BLaER1 treated with 17β-estradiol and CSF1 and Interleukin-3, amounts not matched to agents 10 nM and 100 nM (cell line): ENCODE measurements around the gene EEF1G.
A peak's percentile ranks its signal among the peaks of the same experiment; 100 is the strongest.
"Not testable (repeated sequence)": the region's sequence is repeated elsewhere in the genome, so short reads cannot be mapped to it uniquely, and the experiment has no call there.

ENCODE experiments used
- H3K27ac ChIP-seq, 11 experiments: shearing (Covaris generic); formaldehyde crosslinking; 2 replicates each; pipeline ENCODE4 v1.8.1; 2022
- H3K27me3 ChIP-seq, 11 experiments: shearing (Covaris generic); formaldehyde crosslinking; 2 replicates each; pipeline ENCODE4 v1.8.1; 2022
- H3K36me3 ChIP-seq, 11 experiments: shearing (Covaris generic); formaldehyde crosslinking; 2 replicates each; pipeline ENCODE4 v1.8.1; 2022
- H3K4me1 ChIP-seq, 10 experiments: shearing (Covaris generic); formaldehyde crosslinking; 2 replicates each; pipeline ENCODE4 v1.8.1; 2022
- H3K4me2 ChIP-seq, 11 experiments: shearing (Covaris generic); formaldehyde crosslinking; 2 replicates each; pipeline ENCODE4 v1.8.1; 2022
- H3K4me3 ChIP-seq, 10 experiments: shearing (Covaris generic); formaldehyde crosslinking; 2 replicates each; pipeline ENCODE4 v1.8.1; 2022
- H3K9ac ChIP-seq, 11 experiments: shearing (Covaris generic); formaldehyde crosslinking; 2 replicates each; pipeline ENCODE4 v1.8.1; 2022
- H3K9me3 ChIP-seq, 11 experiments: shearing (Covaris generic); formaldehyde crosslinking; replicated peaks in 1 of 11; 2 replicates each; pipeline ENCODE4 v1.8.1; 2022
- H4K20me1 ChIP-seq, 11 experiments: shearing (Covaris generic); formaldehyde crosslinking; 2 replicates each; pipeline ENCODE4 v1.8.1; 2022
- Cebpa-rat ChIP-seq, 11 experiments: shearing (Covaris generic); IDR thresholded peaks; 2 replicates each; pipeline ENCODE4 v1.8.1; 2022

The EEF1G gene, protein sequence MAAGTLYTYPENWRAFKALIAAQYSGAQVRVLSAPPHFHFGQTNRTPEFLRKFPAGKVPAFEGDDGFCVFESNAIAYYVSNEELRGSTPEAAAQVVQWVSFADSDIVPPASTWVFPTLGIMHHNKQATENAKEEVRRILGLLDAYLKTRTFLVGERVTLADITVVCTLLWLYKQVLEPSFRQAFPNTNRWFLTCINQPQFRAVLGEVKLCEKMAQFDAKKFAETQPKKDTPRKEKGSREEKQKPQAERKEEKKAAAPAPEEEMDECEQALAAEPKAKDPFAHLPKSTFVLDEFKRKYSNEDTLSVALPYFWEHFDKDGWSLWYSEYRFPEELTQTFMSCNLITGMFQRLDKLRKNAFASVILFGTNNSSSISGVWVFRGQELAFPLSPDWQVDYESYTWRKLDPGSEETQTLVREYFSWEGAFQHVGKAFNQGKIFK

DNA sequence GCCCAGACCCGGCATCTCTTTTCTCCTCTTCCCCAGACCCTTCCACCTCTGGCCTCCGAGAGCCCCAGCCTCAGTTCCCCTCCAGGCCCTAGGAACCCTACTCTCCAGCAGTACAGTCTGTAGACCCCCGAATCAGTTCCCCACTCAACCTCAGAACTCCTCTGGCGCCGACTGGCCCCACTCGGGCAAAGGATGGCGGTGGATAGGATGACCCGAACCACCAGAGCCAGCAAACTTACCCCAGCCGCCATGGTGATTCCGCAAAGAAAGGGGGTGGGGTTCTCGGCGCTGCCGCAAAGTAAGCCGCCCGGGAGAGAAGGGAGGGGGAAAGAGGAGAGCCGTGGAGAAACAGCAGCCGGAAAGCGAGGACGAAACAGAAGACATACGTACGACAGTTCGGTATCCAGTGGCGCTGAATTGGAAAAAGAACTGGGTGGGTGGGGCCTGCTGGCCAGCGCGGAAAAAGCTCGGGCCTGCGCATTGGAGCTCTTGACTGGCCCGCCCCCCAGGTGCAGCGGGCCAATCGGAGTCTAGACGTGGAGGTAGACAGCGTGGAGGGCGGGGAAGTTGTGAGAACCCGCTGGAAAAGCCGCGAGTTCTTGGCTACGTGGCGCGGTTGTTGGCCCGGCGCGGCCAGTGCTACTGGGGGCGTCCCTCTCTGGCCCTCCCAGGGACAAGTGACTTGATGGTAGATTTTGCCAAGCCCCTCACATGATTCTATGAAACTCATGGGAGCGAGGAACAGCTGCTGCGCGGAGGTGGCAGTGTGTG lies at the start of gene EEF1G:
Gene EEF1G (minus strand): TSS at position 300 of the 771 bp plus-strand sequence. CDS start 49 bp downstream, at position 251.
- Histone ChIP-seq H3K27me3 (no peaks in the 10 kb centered on the region), H3K9me3 (no peaks in the 10 kb centered on the region), H3K4me1 (peaks cover 44 to 72% (median 58%) of the 10 kb centered on the region in 10 experiments), H3K36me3 (peaks cover 69 to 82% (median 75%) of the 10 kb centered on the region in 11 experiments), H4K20me1 (peaks cover 37 to 47% (median 42%) of the 10 kb centered on the region in 11 experiments; a peak in 21 of 22 replicates), H3K9ac (peak within 1 kb of the TSS; percentile 92 to 98 (median 95)), H3K4me3 (peak within 1 kb of the TSS; percentile 82 to 100 (median 94)), H3K27ac (peak within 1 kb of the TSS; percentile 80 to 94 (median 90)), H3K4me2 (peak within 1 kb of the TSS; percentile 92 to 99 (median 97))
- TF ChIP-seq Cebpa-rat (IDR thresholded peaks at IDR 0.05): no peak

DNA sequence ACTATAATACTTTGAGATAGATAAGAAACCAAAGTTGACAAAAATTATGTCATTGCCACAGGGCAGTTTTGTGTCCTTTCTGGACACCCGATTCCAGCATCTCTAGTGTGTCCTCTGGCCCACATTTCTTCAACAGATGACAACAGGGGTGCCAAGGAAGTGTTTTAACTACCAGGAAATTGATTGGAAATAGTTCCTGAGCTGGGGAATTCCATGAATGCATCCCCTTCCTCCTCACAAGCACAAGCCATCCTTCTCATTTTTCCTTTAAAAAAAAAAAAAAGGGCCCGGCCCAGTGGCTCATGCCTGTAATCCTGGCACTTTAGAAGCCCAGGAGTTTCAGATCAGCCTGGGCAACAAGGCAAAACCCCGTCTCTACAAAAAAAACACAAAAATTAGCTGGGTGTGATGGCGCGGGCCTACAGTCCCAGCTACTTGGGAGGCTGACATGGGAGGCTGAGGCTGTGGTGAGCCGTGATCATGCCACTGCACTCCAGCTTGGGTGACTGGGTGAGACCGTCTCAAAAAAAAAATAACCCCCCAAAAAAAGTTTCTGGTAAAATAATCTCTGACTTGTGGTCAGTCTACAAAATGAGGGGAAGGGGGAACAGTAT lies 48.9 kb upstream of the EEF1G start:
- Histone ChIP-seq H3K36me3 (peaks cover 24 to 54% (median 36%) of the 10 kb centered on the region in 11 experiments), H4K20me1 (peaks cover 0 to 15% (median 0%) of the 10 kb centered on the region in 11 experiments; a peak in 2 of 22 replicates), H3K27ac (peak overlapping the region; percentile 61 to 92 (median 85)), H3K27me3 (no peaks in the 10 kb centered on the region), H3K9me3 (no peaks in the 10 kb centered on the region), H3K4me1 (peaks cover 52 to 68% (median 63%) of the 10 kb centered on the region in 10 experiments), H3K4me3 (peak overlapping the region in 4 of 10 experiments; percentile 78 to 89 (median 79); a peak in 5 of 20 replicates), H3K9ac (peak overlapping the region; percentile 23 to 95 (median 86); a peak in 20 of 22 replicates), H3K4me2 (peak overlapping the region; percentile 58 to 98 (median 92))
- peak in 1 of 11 experiments; percentile 4; a peak in 1 of 22 replicates for TF ChIP-seq Cebpa-rat (IDR thresholded peaks at IDR 0.05)

DNA sequence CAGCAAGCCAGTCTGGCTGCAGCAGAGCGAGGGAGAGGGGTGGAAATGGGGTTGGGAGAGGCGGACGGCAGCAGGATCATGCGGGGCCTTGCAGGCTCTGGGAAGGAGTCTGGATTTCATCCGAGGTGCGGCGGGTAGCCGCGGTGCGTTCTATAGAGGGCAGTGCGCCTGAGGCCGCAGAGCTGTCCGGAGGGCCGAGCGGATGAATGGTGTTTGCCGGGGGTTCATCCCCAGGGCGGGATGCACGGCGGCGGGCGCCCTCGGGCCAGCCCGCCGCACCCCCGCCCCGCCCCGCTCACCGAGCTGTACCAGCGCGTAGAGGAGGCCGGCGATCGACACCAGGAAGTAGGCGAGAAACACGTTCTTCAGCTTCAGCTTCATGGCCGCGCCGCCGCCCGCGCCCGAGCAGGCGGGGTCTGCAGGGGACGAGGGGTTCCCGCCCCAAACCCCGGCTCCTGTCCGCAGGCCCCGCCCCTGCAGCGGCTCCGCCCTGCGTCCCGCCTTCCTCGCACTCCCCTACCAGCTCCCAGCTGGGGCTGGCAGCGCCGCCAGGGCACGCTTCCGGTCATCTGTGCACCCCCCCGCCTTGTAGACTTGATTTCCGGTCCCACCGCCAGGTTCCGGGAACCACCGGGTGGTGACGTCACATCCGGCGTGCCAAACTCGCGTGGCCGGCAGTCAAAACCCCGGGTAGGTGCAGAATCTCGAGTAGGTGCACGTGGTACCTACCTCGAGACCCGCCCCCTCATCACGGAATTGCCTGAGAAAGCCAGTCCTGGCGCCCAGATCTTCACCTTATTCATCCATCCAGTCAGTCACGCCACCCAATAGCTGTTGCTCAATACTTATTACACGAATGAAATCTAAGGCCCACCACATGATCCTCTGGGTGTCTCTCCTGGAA lies 48.1 kb upstream of the EEF1G start, which contains the start of gene B3GAT3:
Gene B3GAT3 (minus strand): TSS at position 420 of the 904 bp plus-strand sequence. CDS start 39 bp downstream, at position 381.
- H3K4me3 ChIP-seq: peak within 1 kb of the TSS; percentile 68 to 89 (median 79)
- TF ChIP-seq Cebpa-rat (IDR thresholded peaks at IDR 0.05): peak in 9 of 11 experiments; percentile 13 to 81 (median 58); a peak in 9 of 22 replicates
- peaks cover 0 to 10% (median 0%) of the 10 kb centered on the region in 11 experiments; a peak in 2 of 22 replicates for H4K20me1 ChIP-seq
- peaks cover 52 to 68% (median 62%) of the 10 kb centered on the region in 10 experiments for H3K4me1 ChIP-seq
- peak within 1 kb of the TSS; percentile 76 to 98 (median 93) for H3K4me2 ChIP-seq
- H3K27me3 ChIP-seq: no peaks in the 10 kb centered on the region
- H3K27ac ChIP-seq: peak within 1 kb of the TSS; percentile 61 to 92 (median 85)
- no peaks in the 10 kb centered on the region for H3K9me3 ChIP-seq
- H3K36me3 ChIP-seq: peaks cover 24 to 54% (median 35%) of the 10 kb centered on the region in 11 experiments
- peak within 1 kb of the TSS; percentile 79 to 95 (median 86) for H3K9ac ChIP-seq

DNA sequence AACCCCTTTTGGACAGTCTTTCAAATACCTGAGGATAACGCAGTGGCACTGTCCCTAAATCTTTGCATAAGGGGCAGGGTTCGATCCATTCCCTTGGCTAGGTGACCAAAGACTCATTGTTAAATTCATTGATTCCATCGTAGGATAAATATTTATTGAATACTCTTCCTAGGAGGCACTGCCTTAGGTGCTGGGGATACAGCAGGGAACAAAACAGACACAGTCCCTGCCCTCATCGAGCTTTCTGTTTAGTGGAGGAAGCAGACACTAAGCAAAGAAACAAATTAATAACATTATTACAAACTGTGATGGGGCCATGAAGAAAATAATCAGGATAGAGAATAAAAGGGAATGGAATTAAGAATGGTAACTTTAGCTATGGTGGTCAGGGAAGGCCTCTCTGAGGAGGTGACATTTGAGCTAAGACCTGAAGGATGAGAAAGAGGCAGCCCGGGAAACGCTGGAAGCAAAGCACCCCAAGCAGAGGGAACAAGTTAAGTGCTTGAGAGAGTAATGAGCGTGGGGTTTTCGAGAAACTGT lies 47.4 kb upstream of the EEF1G start:
- peak overlapping the region; percentile 79 to 95 (median 86) for H3K9ac ChIP-seq
- H3K4me3 ChIP-seq: peak overlapping the region; percentile 68 to 89 (median 79)
- H4K20me1 ChIP-seq: 0 out of 22 replicates have a peak, but pooled peaks cover 0 to 10% (median 0%) of the 10 kb centered on the region in 11 experiments
- peak overlapping the region; percentile 59 to 92 (median 85); a peak in 21 of 22 replicates for H3K27ac ChIP-seq
- TF ChIP-seq Cebpa-rat (IDR thresholded peaks at IDR 0.05): no peak
- peak overlapping the region; percentile 76 to 98 (median 93) for H3K4me2 ChIP-seq
- H3K9me3 ChIP-seq: no peaks in the 10 kb centered on the region
- peaks cover 48 to 67% (median 56%) of the 10 kb centered on the region in 10 experiments for H3K4me1 ChIP-seq
- no peaks in the 10 kb centered on the region for H3K27me3 ChIP-seq
- peaks cover 24 to 54% (median 35%) of the 10 kb centered on the region in 11 experiments for H3K36me3 ChIP-seq

DNA sequence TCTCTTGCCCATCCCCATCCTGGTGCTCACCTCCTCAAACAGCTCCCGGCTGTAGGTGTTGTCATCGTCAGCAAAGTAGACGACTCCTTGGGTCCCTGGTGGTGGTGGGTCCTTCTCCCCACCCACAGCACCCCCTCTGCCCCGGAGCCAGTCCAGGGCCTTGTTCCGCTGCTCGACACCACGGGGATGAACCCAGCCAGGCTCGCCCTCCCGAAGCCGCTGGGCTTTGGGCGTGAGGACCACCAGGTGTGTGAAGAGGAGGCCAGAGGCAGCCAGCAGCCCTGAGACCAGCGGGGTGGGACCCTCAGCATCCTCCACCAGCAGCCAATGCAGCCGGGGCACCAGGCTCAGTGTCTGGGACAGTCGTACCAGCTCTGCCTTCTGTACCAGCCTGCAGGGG lies 43.3 kb upstream of the EEF1G start:
- H3K9ac ChIP-seq: 0 out of 22 replicates have a peak overlapping the region, but pooled peaks of 4 of the 11 experiments have one; percentile 4 to 17 (median 10)
- H3K9me3 ChIP-seq, H4K20me1 ChIP-seq, H3K4me2 ChIP-seq, H3K4me3 ChIP-seq, H3K27ac ChIP-seq, H3K27me3 ChIP-seq: not testable (repeated sequence)
- H3K36me3 ChIP-seq: peaks cover 10 to 41% (median 26%) of the 10 kb centered on the region in 11 experiments; a peak in 20 of 22 replicates
- H3K4me1 ChIP-seq: peaks cover 21 to 49% (median 30%) of the 10 kb centered on the region in 10 experiments

DNA sequence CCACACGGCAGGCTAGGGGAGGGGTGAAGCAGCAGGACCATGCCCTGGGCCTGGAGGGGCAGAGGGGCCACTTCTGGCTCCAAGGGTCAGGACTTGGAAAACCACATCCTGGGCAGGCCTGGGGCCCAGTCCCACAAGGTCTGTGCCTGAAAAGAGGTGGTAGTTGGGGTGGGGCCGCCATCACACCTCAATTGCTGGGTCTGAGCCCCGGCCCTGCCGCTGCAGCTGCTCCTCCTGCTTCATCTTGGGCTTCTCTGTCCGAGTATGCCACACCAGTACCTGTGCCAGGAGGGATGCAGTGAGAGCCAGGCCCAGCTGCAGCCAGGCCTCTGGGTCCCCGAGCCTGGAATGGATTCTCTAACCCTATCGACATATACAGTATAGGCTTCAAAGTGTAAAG lies 41.8 kb upstream of the EEF1G start:
- Histone ChIP-seq H3K4me3 (no peak overlapping the region), H3K27me3 (no peaks in the 10 kb centered on the region), H4K20me1 (peaks cover 0 to 8% (median 0%) of the 10 kb centered on the region in 11 experiments; a peak in 2 of 22 replicates), H3K9ac (peak overlapping the region in 7 of 11 experiments; percentile 21 to 44 (median 34); a peak in 6 of 22 replicates), H3K27ac (peak overlapping the region in 4 of 11 experiments; percentile 13 to 82 (median 17); a peak in 1 of 22 replicates), H3K4me2 (peak overlapping the region in 2 of 11 experiments; percentile 3 to 26; a peak in 1 of 22 replicates), H3K9me3 (no peaks in the 10 kb centered on the region), H3K4me1 (peaks cover 26 to 53% (median 35%) of the 10 kb centered on the region in 10 experiments), H3K36me3 (peaks cover 10 to 44% (median 26%) of the 10 kb centered on the region in 11 experiments; a peak in 20 of 22 replicates)
- TF ChIP-seq Cebpa-rat (IDR thresholded peaks at IDR 0.05): no peak

DNA sequence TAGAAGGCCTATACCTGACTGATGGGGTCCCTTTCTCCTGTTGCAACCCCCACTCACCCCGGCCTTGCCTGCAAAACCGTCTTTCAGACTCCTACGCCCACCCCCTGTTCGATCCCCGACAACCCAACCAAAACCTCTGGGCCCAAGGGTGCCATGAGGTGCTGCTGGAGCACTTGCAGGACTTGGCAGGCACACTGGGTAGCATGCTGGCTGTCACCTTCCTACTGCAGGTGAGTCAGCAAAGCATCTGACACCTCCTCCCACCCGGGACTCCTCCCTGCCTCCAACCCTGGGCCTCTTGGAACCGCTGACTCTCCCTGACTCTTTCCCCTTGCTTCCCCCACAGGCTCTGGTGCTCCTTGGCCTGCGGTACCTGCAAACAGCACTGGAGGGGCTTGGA lies 40.6 kb upstream of the EEF1G start:
- Histone ChIP-seq H3K9ac (peak overlapping the region in 4 of 11 experiments; percentile 21 to 37 (median 30); a peak in 1 of 22 replicates), H3K9me3 (no peaks in the 10 kb centered on the region), H3K36me3 (peaks cover 12 to 56% (median 30%) of the 10 kb centered on the region in 11 experiments; a peak in 21 of 22 replicates), H3K27ac (peak overlapping the region in 4 of 11 experiments; percentile 7 to 91 (median 84); a peak in 4 of 22 replicates), H4K20me1 (peaks cover 0 to 8% (median 0%) of the 10 kb centered on the region in 11 experiments; a peak in 2 of 22 replicates), H3K4me1 (peaks cover 28 to 53% (median 35%) of the 10 kb centered on the region in 10 experiments), H3K4me2 (peak overlapping the region in 1 of 11 experiments; percentile 1; a peak in 1 of 22 replicates), H3K27me3 (no peaks in the 10 kb centered on the region), H3K4me3 (no peak overlapping the region)
- TF ChIP-seq Cebpa-rat (IDR thresholded peaks at IDR 0.05): no peak
